ENCODE data around the gene USP6NL.

The USP6NL gene

DNA sequence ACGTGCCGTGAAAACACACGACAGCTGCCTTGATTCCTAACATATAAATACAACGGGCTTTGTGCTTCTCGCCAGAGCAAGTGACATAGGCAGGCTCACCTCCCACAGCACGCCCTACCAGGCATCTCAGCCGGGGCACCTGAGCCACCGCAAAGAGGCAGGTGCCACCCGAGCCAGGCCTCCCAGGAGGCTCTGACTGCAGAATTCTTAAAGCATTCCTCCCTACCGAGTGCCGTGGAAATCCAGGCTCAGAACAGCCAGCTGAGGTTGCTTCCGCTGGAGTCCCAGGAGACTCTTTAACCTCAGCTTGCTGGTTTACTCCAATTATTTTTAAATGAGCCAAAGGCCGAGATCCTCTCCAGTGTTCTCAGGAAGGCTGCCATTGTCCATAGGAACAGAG, 206.5 kb downstream of the USP6NL start:
- DNase-seq: peak; percentile 41

Measured in eye (tissue), 1 donor.